HG03520 (cell line): ENCODE results near the gene POLD1.
"Not testable (repeated sequence)": the region's sequence is repeated elsewhere in the genome, so short reads cannot be mapped to it uniquely, and the experiment has no call there.

Experiments
- ATAC-seq: cut with Tn5 transposase; IDR thresholded peaks from one replicate; pipeline ENCODE4 v1.9.1; 2021; ENCODE audit warnings: mild to moderate bottlenecking, moderate library complexity; ENCODE audit not compliant: unreplicated experiment

The POLD1 gene

DNA sequence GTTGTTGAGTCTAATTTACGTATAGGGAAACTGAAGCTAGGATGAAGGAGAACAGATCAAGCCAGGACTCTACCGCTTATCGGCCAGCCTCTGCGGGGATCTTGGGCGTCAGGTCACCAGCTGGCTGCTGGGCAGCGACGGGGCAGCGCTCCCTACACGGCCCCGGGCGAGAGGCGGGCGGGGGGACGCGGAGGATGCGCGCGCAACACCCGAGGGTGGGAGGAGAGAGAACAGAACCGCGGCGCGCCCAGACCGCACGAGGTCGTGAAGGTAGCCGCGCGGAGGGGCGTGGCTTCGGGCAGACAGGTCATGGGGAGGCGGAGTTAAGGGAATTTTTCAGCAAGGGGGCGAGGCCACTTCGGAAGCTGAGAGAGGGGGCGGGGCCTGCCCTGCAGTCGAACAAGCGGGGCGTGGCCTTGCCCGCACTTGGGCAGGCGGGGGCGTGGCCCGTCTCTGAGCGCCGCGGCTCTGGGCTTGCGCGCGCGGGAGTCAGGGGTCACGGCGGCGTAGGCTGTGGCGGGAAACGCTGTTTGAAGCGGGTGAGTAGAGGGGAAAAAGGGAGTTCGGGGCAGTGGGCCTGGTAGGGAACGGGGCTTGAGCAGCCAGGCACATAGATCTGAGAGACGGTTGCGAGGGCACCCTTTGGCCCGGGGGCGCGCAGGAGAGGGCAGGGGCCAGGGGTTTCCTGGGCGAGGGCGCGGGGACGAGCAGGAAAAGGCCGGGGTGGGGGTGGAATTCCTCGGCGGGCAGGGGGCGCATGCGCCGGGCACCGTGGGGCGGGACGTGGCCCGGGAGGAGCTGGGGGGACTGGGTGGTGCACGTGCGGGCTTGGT lies at the start of gene POLD1:
Gene POLD1, plus strand, starts transcription at position 496 of the 833 bp plus-strand sequence. CDS start 14,505 bp downstream, outside the sequence.
- ATAC-seq = peak; percentile 78

DNA sequence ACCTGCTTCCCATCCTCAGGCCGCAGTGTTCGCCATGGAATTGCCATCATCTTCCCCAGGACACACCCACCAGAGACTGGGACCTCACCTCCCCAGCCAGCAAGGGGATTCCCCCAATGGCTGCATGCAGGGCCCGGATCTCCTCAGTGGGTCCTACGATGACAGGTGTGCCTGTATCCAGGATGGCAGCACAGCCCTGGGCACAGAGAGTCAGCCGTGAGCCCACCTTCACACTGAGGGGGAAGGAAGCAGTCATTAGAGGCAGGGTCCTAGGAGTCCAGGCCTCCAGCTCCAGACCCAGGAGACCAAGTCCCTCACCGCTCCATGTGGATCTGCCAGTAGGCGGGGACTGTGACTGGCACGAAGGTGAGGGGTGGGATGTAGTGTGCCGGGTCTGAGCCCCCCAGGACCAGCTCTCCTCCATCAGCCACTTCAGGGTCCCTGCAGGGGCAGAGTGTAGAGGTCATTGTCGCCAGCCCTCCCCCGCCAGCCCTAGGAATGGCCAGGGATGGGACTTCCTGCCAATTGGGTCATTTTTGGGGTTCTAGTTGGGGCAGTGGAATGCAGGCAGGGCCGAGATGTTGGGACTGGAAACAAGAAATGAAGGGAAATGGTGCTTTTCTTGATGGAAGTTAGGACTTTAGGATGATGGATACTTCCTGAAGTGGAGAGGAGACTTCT lies 49.3 kb upstream of the POLD1 start:
- no peak for ATAC-seq

DNA sequence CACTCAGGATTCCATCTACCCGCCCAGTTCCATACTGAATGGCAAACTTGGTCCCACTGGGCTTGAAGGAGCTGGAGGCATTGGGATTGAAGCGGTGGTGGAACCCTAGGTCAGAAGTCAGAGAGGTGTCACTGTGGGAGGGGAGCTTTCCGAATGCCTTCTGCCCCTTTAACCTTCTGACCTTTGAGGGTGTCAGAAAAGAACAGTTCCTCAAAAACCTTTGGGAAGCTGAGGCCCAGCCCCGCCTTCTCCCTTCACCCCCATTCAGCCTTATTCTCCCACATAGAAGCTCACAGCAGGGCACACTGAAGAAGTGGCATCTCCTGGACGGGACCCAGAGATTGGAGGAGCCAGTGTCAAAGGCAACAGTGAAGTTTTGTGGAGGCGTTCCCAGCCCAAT lies 47.1 kb upstream of the POLD1 start:
- not testable (repeated sequence) for ATAC-seq

DNA sequence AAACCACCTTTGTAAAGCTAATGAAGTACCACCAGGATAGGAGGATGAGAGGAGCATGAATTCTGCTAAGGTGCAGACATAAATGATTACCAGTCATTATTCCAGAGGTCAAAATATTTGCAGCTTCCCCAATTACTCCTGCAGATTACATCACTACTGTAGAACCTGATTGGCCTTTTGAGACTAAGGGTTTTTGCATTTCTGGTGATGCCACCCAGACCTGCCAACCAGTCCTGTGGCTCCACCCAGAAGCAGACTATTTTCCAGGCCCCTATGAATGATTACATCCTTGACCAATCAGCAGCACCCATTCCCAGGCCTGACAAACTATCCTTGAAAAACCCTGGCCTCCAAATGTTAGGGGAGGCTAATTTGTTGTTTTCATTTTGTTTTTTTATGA lies 43.8 kb upstream of the POLD1 start:
- no peak for ATAC-seq

DNA sequence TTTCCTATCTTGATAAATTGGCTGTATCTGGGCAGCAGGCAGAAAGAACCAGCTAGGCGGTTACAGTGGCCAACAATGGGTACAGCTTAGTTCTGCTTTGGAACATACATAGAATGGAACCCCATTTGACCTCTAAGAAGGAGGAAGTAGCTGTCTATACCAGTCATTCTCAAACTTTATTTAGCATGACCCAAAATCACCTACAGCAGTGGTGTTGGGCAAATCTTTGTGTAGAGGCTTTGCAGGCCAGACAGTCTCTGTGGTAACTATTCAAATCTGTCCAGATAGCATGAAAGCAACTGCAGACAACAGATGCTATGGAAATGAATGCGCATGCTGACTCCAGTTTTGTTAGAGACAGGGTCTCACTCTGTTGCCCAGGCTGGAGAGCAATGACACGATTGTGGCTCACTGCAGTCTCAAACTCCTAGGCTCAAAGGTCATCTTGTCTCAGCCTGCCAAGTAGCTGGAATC lies 43.0 kb upstream of the POLD1 start:
- no peak for ATAC-seq

DNA sequence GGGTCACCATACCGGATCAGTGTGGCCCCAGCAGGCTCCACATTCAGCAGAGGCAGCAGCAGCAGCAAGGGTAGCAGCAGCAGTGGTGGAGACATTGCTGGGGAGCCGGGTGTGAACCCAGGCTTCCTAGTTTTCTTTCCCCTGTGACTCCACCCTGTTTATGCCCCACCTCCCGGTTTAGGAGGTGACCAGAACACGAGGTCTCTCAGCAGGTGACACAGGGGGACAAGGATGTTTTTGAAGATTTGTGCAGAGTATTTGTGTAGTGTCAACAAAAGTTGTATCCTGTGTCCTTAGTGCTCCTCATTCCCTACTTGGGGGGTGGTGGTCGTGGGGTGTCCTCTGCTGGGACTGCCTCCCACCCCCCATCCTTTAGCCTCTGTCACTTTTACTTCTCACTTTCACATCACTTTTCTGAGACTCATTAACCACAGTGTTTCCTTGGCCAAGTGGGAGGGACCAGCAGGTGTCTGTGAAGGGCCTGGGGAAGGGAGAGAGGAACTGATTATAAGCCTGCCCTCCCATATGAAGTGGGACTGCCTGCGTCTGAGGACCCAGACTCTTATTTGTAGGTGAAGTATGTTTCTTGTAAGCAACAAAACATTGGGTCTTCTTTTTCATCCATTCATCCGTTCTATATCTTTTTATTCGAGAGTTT lies 39.4 kb upstream of the POLD1 start:
- no peak for ATAC-seq

DNA sequence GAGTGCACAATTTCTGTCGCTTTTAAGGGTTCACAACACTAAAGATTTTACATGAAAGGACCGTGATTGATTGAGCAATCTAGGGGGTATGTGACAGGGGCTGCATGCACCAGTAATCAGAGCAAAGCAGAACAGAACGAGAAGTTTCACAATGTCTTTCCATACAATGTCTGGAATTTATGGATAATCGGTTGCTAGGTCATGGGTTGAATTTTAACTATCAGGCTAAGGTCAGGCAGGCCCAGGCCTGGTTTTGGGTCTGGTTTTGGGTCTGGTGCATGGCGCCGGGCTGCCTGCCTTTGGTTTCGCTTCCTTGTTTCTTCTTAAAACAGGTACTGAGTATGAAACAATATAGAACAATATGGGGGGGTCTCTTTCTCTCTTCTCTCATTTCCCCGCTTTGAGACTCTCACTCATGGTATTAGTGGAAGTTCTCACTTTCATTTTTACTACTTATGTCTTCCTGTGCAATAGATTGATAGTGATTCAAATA lies 37.0 kb upstream of the POLD1 start:
- ATAC-seq = not testable (repeated sequence)

DNA sequence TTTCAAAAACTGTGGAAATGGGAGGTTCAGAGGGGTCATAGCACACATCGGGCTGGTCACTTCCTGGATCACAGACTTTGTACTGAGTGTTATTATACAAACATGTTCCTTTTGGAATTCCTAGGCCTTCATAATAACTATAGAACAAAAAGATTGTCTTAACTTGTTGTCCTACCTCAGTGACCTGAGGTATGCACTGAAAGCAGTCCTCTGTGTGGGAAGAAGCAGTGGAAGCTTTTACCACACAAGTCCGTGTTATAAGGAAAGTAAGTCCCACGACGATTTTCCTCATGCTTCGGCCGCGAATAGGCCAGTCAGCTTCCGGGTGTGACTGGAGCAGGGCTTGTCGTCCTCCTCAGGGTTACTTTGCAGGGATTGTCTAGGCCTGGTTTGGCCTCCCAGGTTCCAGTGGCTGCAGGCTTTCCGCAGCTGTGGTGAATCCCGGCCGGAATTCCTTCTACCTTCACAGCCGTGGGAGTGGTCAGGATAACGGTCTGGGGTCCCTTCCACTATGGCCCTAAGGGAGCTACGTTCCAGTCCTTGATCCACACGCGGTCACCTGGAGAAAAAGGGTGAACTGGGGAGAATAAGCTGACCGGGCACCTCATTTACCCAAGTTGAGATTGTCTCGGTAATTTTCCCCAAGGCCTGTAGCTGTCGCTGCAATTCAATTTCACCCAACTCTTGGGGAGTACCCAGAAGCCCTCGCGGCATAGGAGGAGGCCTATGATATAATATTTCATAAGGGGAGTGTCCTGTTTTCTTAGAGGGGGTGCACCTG lies 34.7 kb upstream of the POLD1 start:
- ATAC-seq = no peak

DNA sequence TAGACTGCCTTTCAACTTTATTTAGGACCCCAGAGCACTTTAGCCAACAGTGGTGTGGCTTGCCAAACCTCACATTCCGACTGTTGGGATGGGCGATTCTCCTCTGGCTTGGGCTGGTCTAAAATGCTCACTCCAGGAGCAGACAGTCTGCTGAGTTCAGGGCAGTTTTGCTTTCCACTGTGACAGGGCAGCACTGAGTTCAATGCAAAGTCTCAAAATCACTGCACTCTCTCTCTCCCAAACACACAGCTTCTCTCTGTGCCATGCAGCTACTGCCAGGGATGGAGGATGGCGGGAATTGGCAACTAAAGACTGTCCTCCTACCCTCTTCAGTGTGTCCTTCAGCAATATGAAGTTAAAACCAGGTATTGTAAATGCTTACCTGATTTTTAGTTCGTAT lies 31.9 kb upstream of the POLD1 start:
- no peak for ATAC-seq

DNA sequence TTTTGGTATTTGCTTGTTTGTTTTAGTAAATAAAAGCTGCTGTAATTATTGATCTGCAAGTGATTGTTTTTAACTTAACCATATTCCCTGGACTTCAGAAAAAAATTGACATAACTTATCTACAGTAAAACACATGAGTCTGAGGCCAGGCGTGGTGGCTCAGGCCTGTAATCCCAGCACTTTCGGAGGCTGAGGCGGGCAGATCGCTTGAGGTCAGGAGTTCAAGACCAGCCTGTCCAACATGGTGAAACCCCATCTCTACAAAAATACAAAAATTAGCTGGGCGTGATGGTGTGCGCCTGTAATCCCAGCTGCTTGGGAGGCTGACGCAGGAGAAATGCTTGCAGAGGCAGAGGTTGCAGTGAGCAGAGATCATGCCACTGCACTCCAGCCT lies 30.7 kb upstream of the POLD1 start:
- not testable (repeated sequence) for ATAC-seq

DNA sequence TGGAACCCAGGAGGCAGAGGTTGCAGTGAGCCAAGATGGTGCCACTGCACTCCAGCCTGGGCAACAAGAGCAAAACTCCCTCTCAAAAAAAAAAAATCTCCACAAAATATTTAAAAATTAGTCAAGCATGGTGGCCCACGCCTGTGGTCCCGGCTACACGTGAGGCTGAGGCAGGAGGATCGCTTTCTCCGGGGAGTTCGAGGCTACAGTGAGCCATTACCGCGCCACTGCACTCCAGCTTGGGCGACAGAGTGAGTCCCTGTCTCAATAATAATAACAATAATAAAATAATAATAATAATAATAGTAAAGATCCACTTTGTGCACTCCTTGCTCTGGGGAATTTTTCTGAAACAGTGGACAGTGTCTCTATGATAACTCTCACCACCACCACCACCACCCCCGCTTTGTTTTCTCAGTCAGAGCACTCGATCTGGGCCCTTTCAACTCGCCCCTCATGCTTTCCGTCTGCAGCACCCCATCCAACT lies 27.4 kb upstream of the POLD1 start:
- no peak for ATAC-seq

DNA sequence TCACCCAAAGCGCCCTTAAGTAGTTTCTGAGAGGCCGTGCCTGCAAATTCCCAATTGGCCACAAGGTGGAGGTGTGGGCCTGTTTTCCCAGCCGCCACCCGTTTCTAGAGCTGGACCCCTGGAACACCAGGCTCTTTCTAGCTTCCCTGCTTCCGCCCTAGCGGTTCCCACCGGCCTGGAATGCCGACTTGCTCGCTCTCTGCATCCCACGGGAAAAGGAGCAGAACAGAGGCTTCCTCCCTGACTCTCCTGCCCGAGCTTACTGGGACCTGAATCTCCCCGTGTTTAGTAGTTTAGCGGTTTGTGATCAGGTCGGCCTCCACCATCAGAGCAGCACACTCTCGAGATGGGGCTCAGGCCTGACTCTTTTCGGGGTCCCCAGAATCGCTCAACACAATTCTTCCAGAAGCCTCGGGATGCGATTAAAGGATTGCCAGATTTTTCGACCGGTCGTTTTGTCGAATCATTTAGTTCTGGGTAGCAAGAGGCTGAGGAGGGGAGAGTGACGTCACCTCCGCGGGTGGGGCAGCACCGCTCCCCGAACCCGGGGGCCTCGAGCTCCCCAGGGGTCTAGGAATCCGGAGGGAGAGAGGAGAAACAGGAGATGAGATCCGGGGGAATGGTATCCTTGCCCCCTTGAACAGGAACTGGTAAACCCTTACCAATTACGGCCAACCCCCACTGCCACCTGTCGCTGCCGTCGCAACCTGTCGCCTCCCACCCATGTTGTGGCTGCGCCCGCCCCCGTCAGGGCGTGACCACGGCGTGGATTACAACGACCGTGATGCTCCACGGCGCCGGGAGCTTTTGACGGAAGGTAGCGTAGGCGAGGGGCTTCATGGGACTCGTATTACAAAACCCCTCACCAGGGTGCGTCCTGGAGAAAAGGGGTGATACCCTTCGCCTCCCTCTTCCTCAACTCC lies 26.7 kb upstream of the POLD1 start:
- no peak for ATAC-seq

DNA sequence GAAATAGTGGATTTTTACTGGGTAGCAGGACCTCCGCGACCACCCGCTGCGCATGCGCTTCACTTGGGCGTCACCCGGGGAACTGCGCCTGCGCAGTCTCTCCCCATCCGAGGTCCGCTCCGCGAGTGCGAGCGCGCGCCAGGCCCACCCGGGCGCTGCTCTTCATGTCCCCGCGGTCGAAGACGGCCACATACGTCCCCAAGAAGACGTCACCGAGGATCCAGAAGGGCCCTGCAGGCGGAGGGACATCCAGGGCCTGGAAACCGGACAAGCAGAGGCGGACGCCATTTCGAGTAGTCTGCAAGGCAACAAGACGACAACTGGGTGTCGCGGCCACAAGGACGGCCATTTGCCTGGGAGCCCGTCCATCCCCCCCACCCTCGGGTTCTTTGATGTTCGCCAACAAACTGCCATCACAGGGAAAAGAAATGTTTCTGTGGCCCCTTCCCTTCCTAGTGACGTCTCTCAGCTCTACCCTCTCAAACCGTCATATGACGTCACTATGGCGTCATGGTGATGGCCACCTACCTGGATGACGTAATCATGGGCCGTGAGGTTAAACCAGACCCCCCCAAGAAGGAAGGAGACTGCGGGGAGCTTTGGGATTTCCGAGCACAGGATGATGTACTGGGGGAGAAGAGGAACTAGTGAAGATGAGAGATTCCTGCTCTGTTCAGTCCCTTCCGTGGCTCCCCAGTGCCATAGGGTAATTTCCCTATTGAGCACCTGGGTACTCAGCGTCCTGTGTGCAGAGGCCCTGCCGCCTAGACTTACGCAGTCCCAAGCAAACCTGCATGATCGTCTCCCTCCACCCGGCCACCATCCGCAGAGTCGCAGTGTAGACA lies 25.4 kb upstream of the POLD1 start:
- no peak for ATAC-seq

DNA sequence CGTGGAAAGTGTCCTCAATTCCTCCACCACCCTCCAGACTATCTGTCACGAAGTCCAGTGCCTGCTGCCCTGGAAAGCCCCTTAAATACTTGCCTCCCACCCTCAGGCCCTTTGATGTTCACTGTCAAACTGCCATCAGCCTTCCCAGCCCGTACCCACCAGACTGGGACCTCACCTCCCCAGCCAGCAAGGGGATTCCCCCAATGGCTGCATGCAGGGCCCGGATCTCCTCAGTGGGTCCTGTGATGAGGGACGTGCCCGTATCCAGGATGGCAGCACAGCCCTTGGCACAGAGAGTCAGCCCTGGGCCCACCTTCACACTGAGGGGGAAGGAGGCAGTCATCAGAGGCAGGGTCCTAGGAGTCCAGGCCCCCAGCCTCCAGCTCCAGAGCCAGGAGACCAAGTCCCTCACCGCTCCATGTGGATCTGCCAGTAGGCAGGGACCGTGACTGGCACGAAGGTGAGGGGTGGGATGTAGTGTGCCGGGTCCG lies 24.8 kb upstream of the POLD1 start:
- no peak for ATAC-seq

DNA sequence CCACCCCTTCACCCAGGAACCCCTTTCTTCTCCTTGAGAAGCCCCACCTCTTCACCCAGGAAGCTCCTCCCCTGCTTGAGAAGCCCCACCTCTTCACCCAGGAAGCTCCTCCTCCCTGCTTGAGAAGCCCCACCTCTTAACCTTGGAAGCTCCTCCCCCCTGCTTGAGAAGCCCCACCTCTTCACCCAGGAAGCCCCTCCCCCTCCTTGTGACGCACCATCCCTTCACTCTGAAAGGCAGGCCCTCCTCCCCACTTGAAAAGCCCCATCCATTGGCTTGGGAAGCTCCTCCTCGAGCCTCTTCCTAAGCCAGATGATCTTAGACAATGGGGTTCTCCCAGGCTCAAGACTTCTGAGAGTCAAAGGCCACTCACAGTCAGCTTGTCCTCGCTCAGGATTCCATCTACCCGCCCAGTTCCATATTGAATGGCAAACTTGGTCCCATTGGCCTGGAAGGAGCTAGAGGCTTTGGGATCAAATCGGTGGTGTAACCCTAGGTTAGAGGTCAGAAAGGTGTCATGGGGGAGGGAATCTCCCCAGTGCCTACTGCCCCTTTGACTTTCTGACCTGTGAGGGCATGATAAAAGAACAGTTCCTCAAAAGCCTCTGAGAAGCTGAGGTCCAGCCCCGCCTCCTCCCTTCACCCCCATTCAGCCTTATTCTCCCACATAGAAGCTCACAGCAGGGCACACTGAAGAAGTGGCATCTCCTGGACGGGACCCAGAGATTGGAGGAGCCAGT lies 22.7 kb upstream of the POLD1 start:
- ATAC-seq = no peak

DNA sequence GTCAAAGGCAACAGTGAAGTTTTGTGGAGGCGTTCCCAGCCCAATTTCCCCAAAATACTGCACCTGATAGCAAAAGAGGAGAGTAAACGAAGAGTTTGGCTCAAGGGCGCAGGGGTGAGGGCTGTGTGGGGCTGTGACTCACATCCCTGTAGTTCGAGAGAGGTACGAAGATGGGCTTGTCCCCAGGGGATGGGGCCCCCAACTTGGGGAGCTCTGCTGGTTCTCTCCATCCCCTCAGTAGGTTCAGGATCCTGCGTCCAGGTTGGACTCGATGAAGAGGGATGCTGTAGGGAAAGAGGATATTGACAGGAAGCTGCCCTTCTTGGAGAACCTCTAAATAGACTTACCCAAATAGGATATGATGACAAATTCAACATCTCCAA lies 22.1 kb upstream of the POLD1 start:
- no peak for ATAC-seq

DNA sequence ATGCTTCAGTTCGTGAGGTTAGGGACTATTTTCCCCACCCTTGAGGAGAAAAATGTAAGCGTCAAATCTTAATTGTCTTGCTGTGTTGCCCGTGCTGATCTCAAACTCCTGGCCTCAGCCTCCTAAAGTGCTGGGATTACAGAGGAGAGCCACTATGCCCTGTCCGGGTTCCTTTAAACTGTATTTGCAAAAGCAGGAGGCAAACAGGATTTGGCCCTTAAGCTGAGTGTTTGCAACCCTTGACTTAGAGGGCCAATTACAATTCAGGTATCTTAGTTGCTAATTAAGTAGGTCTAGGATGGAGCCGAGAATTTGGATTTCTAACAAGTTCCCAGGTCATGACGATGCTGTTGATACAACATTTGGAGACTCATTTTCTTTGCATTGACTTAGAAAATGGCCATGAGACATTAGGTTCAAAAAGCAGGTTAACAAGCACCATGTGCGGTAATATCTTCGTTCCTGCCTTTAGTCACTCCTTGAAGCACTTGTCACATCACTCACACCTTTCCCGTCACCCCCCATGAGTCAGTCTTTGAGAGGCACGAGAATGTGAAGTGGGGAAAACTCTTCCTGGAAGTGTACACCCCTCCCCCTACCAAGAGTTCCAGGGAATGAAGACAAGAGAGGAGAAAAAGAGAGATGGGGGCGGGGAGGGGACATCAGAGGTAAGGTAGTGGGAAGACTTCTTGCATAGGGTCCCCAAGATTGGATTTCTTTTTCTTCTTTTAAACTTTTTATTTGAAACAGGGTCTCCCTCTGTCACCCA lies 21.3 kb upstream of the POLD1 start:
- ATAC-seq = no peak
